ENCODE data around the gene ANXA3.

GRCh38 chr4:78509043-78509442 lies 42.5 kb upstream of the ANXA3 start:
- TF ChIP-seq, protein P1, sequence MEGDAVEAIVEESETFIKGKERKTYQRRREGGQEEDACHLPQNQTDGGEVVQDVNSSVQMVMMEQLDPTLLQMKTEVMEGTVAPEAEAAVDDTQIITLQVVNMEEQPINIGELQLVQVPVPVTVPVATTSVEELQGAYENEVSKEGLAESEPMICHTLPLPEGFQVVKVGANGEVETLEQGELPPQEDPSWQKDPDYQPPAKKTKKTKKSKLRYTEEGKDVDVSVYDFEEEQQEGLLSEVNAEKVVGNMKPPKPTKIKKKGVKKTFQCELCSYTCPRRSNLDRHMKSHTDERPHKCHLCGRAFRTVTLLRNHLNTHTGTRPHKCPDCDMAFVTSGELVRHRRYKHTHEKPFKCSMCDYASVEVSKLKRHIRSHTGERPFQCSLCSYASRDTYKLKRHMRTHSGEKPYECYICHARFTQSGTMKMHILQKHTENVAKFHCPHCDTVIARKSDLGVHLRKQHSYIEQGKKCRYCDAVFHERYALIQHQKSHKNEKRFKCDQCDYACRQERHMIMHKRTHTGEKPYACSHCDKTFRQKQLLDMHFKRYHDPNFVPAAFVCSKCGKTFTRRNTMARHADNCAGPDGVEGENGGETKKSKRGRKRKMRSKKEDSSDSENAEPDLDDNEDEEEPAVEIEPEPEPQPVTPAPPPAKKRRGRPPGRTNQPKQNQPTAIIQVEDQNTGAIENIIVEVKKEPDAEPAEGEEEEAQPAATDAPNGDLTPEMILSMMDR (IDR thresholded peaks at IDR 0.05 in 8 of 11, conservative IDR thresholded peaks at IDR 0.05 in 3 of 11) = no peak
- TF ChIP-seq POLR2A (IDR thresholded peaks at IDR 0.05) = no peak
